ENCODE measurements around the gene MFRP.

DNA sequence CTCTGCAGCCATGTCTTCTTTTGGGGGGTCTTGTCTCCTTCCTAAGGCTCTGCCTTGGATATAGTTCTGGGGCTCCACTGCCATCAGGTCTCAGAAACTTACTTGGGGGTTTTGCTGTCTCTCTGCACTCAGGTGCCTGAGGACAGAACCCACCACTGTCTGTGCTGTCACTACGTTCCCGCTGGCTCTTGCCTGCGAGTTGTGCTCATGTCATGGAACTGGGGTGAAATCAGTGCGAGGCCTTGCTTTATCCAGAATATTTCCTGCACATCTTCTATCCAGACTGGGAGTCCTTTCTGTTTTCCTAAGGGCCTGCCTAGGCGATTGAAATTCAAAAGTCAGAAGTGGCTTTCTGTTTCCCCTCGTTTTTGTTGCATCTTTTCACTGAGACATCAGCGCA lies 41.6 kb upstream of the MFRP start:
- TF ChIP-seq, protein P1, sequence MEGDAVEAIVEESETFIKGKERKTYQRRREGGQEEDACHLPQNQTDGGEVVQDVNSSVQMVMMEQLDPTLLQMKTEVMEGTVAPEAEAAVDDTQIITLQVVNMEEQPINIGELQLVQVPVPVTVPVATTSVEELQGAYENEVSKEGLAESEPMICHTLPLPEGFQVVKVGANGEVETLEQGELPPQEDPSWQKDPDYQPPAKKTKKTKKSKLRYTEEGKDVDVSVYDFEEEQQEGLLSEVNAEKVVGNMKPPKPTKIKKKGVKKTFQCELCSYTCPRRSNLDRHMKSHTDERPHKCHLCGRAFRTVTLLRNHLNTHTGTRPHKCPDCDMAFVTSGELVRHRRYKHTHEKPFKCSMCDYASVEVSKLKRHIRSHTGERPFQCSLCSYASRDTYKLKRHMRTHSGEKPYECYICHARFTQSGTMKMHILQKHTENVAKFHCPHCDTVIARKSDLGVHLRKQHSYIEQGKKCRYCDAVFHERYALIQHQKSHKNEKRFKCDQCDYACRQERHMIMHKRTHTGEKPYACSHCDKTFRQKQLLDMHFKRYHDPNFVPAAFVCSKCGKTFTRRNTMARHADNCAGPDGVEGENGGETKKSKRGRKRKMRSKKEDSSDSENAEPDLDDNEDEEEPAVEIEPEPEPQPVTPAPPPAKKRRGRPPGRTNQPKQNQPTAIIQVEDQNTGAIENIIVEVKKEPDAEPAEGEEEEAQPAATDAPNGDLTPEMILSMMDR (IDR thresholded peaks at IDR 0.05 in 8 of 11, conservative IDR thresholded peaks at IDR 0.05 in 3 of 11): no peak
- TF ChIP-seq POLR2AphosphoS5 (IDR thresholded peaks at IDR 0.05): no peak
